Measurements from ENCODE around the gene SDF2L1.

SDF2L1 gene

GRCh38 chr22:21684492-21685163 lies 42.5 kb downstream of the SDF2L1 start:
- no peak overlapping the region for H3K27ac ChIP-seq
- H3K4me1 ChIP-seq (ENCODE audit: control insufficient read depth in 1 of 2, insufficient read depth in 1 of 2, low read depth in 1 of 2, low read length in 1 of 2) = no peaks in the 10 kb centered on the region

GRCh38 chr22:21685164-21685513 lies 43.0 kb downstream of the SDF2L1 start:
- TF ChIP-seq, protein P1, sequence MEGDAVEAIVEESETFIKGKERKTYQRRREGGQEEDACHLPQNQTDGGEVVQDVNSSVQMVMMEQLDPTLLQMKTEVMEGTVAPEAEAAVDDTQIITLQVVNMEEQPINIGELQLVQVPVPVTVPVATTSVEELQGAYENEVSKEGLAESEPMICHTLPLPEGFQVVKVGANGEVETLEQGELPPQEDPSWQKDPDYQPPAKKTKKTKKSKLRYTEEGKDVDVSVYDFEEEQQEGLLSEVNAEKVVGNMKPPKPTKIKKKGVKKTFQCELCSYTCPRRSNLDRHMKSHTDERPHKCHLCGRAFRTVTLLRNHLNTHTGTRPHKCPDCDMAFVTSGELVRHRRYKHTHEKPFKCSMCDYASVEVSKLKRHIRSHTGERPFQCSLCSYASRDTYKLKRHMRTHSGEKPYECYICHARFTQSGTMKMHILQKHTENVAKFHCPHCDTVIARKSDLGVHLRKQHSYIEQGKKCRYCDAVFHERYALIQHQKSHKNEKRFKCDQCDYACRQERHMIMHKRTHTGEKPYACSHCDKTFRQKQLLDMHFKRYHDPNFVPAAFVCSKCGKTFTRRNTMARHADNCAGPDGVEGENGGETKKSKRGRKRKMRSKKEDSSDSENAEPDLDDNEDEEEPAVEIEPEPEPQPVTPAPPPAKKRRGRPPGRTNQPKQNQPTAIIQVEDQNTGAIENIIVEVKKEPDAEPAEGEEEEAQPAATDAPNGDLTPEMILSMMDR (IDR thresholded peaks at IDR 0.05) = no peak
- peaks cover 94% of the 10 kb centered on the region for H3K36me3 ChIP-seq

More at GRCh38 chr22:21684492-21685163, 42.5 kb downstream of the SDF2L1 start:
- Histone ChIP-seq H3K9me3 (no peaks in the 10 kb centered on the region), H3K36me3 (peaks cover 91% of the 10 kb centered on the region), H3K27me3 (no peaks in the 10 kb centered on the region), H3K4me3 (ENCODE audit: low read depth in 1 of 2, low read length in 1 of 2) (no peak overlapping the region)
- TF ChIP-seq, protein P1 (IDR thresholded peaks at IDR 0.05) = no peak

DNA sequence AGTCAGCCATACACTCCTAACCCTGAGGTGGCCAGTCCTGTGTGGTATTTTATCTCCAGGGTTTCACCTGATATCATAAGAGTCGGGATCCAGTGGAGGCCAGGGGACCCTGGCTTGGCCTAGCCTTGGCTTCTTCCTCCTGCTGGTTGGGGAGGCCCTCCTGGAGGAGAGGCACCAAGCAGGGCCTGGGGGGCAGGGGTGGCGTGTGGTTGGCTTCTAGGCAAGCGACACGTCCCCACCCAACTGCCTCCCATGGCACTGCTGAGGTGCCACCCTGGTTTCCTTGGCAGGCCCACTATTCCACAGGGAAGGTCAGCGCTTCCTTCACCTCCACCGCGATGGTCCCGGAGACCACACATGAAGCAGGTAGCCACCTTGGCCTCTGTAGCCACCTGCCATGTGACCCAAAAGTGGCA lies 44.1 kb downstream of the SDF2L1 start:
- TF ChIP-seq, protein P1 (IDR thresholded peaks at IDR 0.05) = no peak
- Histone ChIP-seq H3K4me1 (ENCODE audit: control insufficient read depth in 1 of 2, insufficient read depth in 1 of 2, low read depth in 1 of 2, low read length in 1 of 2) (no peaks in the 10 kb centered on the region), H3K9me3 (no peaks in the 10 kb centered on the region), H3K36me3 (peaks cover 96% of the 10 kb centered on the region), H3K27ac (no peak overlapping the region), H3K27me3 (no peaks in the 10 kb centered on the region), H3K4me3 (ENCODE audit: low read depth in 1 of 2, low read length in 1 of 2) (no peak overlapping the region)

More at GRCh38 chr22:21685164-21685513, 43.0 kb downstream of the SDF2L1 start:
- no peak overlapping the region for H3K27ac ChIP-seq
- H3K4me1 ChIP-seq (ENCODE audit: control insufficient read depth in 1 of 2, insufficient read depth in 1 of 2, low read depth in 1 of 2, low read length in 1 of 2) = no peaks in the 10 kb centered on the region
- H3K9me3 ChIP-seq = no peaks in the 10 kb centered on the region
- no peaks in the 10 kb centered on the region for H3K27me3 ChIP-seq
- H3K4me3 ChIP-seq (ENCODE audit: low read depth in 1 of 2, low read length in 1 of 2) = no peak overlapping the region

GRCh38 chr22:21686634-21687393 lies 44.7 kb downstream of the SDF2L1 start:
- H3K36me3 ChIP-seq = peaks cover 96% of the 10 kb centered on the region
- no peak overlapping the region for H3K4me3 ChIP-seq (ENCODE audit: low read depth in 1 of 2, low read length in 1 of 2)

DNA sequence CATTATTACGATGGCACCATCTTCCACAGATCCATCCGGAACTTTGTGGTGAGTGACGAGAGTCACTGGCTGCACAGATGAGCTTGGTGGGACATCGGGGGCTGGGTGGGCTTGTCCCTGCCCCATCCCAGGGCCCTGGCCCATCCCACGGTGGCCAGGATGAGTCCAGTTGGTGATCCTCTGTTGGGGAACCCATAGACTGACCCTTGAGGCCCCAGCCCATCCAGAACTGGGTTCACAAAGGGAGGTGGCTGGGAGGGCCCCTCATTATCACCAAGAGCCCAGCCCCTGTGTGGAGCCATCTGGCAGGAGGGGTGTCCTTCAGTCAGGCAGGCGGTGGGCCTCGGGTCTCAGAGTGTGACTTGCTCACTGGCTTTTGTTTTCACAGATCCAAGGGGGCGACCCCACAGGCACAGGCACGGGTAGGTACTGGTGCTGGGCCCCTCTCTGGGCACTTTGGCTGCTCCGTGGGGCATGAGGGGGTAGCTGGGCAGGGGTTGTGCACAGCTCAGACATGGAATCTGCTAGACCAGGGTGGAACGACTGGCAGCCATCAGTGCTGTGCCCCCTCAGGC lies 45.7 kb downstream of the SDF2L1 start:
- H3K9me3 ChIP-seq = no peaks in the 10 kb centered on the region
- no peak overlapping the region for H3K27ac ChIP-seq
- no peak overlapping the region for H3K4me3 ChIP-seq (ENCODE audit: low read depth in 1 of 2, low read length in 1 of 2)
- TF ChIP-seq, protein P1 (IDR thresholded peaks at IDR 0.05) = no peak
- H3K4me1 ChIP-seq (ENCODE audit: control insufficient read depth in 1 of 2, insufficient read depth in 1 of 2, low read depth in 1 of 2, low read length in 1 of 2) = no peaks in the 10 kb centered on the region
- peaks cover 96% of the 10 kb centered on the region for H3K36me3 ChIP-seq
- H3K27me3 ChIP-seq = no peaks in the 10 kb centered on the region

More at GRCh38 chr22:21686634-21687393, 44.7 kb downstream of the SDF2L1 start:
- Histone ChIP-seq H3K4me1 (ENCODE audit: control insufficient read depth in 1 of 2, insufficient read depth in 1 of 2, low read depth in 1 of 2, low read length in 1 of 2) (no peaks in the 10 kb centered on the region), H3K27ac (no peak overlapping the region), H3K27me3 (no peaks in the 10 kb centered on the region), H3K9me3 (no peaks in the 10 kb centered on the region)
- TF ChIP-seq, protein P1 (IDR thresholded peaks at IDR 0.05) = no peak

All from neutrophil (primary cell).